ENCODE data around the gene IFI27L2. TPM values are rescaled to one million over a fixed set of nuclear protein-coding genes. Genes with fewer than 3 reads are reported as not detected.

IFI27L2 gene
- polyA plus RNA-seq, 1 donor from 2014 or later, result 23.7 TPM

GRCh38 chr14:94102768-94103482, 26.5 kb downstream of the IFI27L2 start:
- no peak overlapping the region for H3K27ac ChIP-seq (ENCODE audit: low read length)
- no peaks in the 10 kb centered on the region for H3K79me2 ChIP-seq (replicated peaks; ENCODE audit: insufficient read depth, low read length)
- H3K9ac ChIP-seq (ENCODE audit: low read length), result no peak overlapping the region
- no peaks in the 10 kb centered on the region for H3F3A ChIP-seq (ENCODE audit: insufficient read depth, low read length, poor library complexity, severe bottlenecking)
- no peak overlapping the region for H3K4me2 ChIP-seq (ENCODE audit: low read length)
- H3K27me3 ChIP-seq (ENCODE audit: insufficient read depth, low read depth, low read length), result no peaks in the 10 kb centered on the region
- no peaks in the 10 kb centered on the region for H4K20me1 ChIP-seq (ENCODE audit: insufficient read depth)
- TF ChIP-seq RAD21 (conservative IDR thresholded peaks at IDR 0.05), result no peak
- no peaks in the 10 kb centered on the region for H3K9me2 ChIP-seq (ENCODE audit: insufficient read depth, low read length)
- H3K36me3 ChIP-seq (ENCODE audit: insufficient read depth, low read length), result no peaks in the 10 kb centered on the region
- no peak overlapping the region for H2AFZ ChIP-seq (ENCODE audit: low read depth, low read length)
- H3K4me3 ChIP-seq (ENCODE audit: low read length), result no peak overlapping the region
- no peaks in the 10 kb centered on the region for H3K9me3 ChIP-seq (ENCODE audit: low read length)

- Histone ChIP-seq H2AFZ (ENCODE audit: low read depth, low read length) (no peak overlapping the region), H3K4me3 (ENCODE audit: low read length) (no peak overlapping the region)
These were observed 27.7 kb downstream of the IFI27L2 start for GRCh38 chr14:94101748-94102147.

GRCh38 chr14:94100847-94101246, 28.6 kb downstream of the IFI27L2 start:
- no peaks in the 10 kb centered on the region for H3K79me2 ChIP-seq (replicated peaks; ENCODE audit: insufficient read depth, low read length)
- no peak overlapping the region for H3K4me3 ChIP-seq (ENCODE audit: low read length)
- H2AFZ ChIP-seq (ENCODE audit: low read depth, low read length), result no peak overlapping the region
- H3K9me3 ChIP-seq (ENCODE audit: low read length), result no peaks in the 10 kb centered on the region
- H3F3A ChIP-seq (ENCODE audit: insufficient read depth, low read length, poor library complexity, severe bottlenecking), result no peaks in the 10 kb centered on the region
- H3K9me2 ChIP-seq (ENCODE audit: insufficient read depth, low read length), result no peaks in the 10 kb centered on the region
- TF ChIP-seq EZH2 (IDR thresholded peaks at IDR 0.05; ENCODE audit: borderline replicate concordance, insufficient read depth, low read length, poor library complexity, severe bottlenecking), result no peak
- TF ChIP-seq REST (IDR thresholded peaks at IDR 0.05; ENCODE audit: borderline replicate concordance), result no peak
- no peak for TF ChIP-seq TAF1 (IDR thresholded peaks at IDR 0.05; ENCODE audit: low read depth)
- TF ChIP-seq RAD21 (conservative IDR thresholded peaks at IDR 0.05), result no peak
- TF ChIP-seq SMC3 (conservative IDR thresholded peaks at IDR 0.05; ENCODE audit: poor library complexity), result no peak
- TF ChIP-seq POLR2AphosphoS5 (IDR thresholded peaks at IDR 0.05), result no peak
- no peak for TF ChIP-seq CTCF (IDR thresholded peaks at IDR 0.05; ENCODE audit: poor library complexity, severe bottlenecking)
- TF ChIP-seq EP300 (conservative IDR thresholded peaks at IDR 0.05; ENCODE audit: poor library complexity, severe bottlenecking), result no peak
- TF ChIP-seq MXI1 (conservative IDR thresholded peaks at IDR 0.05; ENCODE audit: poor library complexity, severe bottlenecking), result no peak
- no peaks in the 10 kb centered on the region for H4K20me1 ChIP-seq (ENCODE audit: insufficient read depth)
- no peak overlapping the region for H3K4me2 ChIP-seq (ENCODE audit: low read length)
- no peak overlapping the region for H3K9ac ChIP-seq (ENCODE audit: low read length)
- H3K36me3 ChIP-seq (ENCODE audit: insufficient read depth, low read length), result no peaks in the 10 kb centered on the region
- no peak overlapping the region for H3K27ac ChIP-seq (ENCODE audit: low read length)
- no peaks in the 10 kb centered on the region for H3K27me3 ChIP-seq (ENCODE audit: insufficient read depth, low read depth, low read length)

More at GRCh38 chr14:94101748-94102147, 27.7 kb downstream of the IFI27L2 start:
- Histone ChIP-seq H3K36me3 (ENCODE audit: insufficient read depth, low read length) (no peaks in the 10 kb centered on the region), H3K27ac (ENCODE audit: low read length) (no peak overlapping the region), H4K20me1 (ENCODE audit: insufficient read depth) (no peaks in the 10 kb centered on the region), H3K9me2 (ENCODE audit: insufficient read depth, low read length) (no peaks in the 10 kb centered on the region), H3K4me2 (ENCODE audit: low read length) (no peak overlapping the region), H3K9ac (ENCODE audit: low read length) (no peak overlapping the region), H3K27me3 (ENCODE audit: insufficient read depth, low read depth, low read length) (no peaks in the 10 kb centered on the region), H3F3A (ENCODE audit: insufficient read depth, low read length, poor library complexity, severe bottlenecking) (no peaks in the 10 kb centered on the region), H3K79me2 (replicated peaks; ENCODE audit: insufficient read depth, low read length) (no peaks in the 10 kb centered on the region), H3K9me3 (ENCODE audit: low read length) (no peaks in the 10 kb centered on the region)
- no peak for TF ChIP-seq EP300 (conservative IDR thresholded peaks at IDR 0.05; ENCODE audit: poor library complexity, severe bottlenecking)
- no peak for TF ChIP-seq EZH2 (IDR thresholded peaks at IDR 0.05; ENCODE audit: borderline replicate concordance, insufficient read depth, low read length, poor library complexity, severe bottlenecking)
- no peak for TF ChIP-seq CTCF (IDR thresholded peaks at IDR 0.05; ENCODE audit: poor library complexity, severe bottlenecking)
- TF ChIP-seq TAF1 (IDR thresholded peaks at IDR 0.05; ENCODE audit: low read depth), result no peak

Measured in neural cell (in vitro differentiated cells).